ENCODE measurements around the gene GRN.
A peak's percentile ranks its signal among the peaks of the same experiment; 100 is the strongest.

GRN gene

DNA sequence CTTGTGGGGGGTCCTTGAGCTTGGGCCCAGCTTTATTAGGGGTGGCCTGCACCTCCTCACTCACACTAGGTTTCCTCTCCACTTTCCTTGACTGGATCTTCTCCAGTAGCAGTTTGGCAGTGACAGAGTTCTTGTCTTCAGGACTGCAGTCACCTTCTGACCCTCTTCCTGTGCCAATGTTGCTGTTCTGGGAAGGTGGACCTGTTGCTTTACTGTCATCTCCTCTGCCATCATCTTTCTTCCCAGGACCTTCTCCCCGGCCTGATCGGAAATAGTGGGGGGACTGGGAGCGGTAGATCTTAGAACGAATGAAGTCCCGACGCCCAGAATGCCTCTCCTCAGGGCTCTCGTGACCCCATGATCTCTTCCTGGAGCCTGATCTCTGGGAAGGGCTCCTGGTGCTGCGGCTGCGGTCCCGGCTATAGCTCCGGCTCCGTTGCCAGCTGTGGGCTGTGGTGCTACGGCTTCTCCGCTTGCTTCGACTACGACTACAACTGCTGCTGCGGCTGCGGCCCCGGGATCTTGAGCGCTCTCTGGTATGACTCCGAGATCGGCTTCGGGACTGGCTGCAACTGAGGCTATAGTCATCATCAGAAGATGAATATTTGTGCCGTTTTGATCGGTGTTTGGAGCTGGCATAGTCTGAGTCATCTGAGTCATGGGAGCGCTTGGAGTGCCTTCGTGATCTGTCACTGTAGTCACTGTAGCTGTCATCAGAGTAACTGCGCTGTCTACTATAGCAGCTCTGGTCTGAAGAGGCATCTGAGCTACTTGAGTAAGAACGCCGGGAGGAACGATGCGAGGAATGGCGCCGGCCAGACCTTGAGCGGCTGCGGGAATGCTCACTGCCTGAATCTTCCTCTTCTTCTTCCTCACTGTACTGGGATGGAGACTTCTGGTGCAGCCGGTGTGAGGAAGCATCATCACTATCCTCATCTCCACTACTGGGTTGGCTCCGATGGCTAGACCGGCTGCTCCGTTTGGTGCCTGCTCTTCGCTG lies 53.9 kb downstream of the GRN start:
- H3K9me3 ChIP-seq (ENCODE audit: severe bottlenecking): no peaks in the 10 kb centered on the region
- H3K36me3 ChIP-seq: peaks cover 64% of the 10 kb centered on the region
- no peaks in the 10 kb centered on the region for H3K27me3 ChIP-seq (ENCODE audit: insufficient read depth, low read depth, severe bottlenecking)
- no peak overlapping the region for H3K4me3 ChIP-seq (ENCODE audit: low read depth, low read length)
- no peak for TF ChIP-seq CTCF (IDR thresholded peaks at IDR 0.05; ENCODE audit: low read depth, low read length)
- no peak overlapping the region for H3K27ac ChIP-seq
- DNase-seq: no peak

DNA sequence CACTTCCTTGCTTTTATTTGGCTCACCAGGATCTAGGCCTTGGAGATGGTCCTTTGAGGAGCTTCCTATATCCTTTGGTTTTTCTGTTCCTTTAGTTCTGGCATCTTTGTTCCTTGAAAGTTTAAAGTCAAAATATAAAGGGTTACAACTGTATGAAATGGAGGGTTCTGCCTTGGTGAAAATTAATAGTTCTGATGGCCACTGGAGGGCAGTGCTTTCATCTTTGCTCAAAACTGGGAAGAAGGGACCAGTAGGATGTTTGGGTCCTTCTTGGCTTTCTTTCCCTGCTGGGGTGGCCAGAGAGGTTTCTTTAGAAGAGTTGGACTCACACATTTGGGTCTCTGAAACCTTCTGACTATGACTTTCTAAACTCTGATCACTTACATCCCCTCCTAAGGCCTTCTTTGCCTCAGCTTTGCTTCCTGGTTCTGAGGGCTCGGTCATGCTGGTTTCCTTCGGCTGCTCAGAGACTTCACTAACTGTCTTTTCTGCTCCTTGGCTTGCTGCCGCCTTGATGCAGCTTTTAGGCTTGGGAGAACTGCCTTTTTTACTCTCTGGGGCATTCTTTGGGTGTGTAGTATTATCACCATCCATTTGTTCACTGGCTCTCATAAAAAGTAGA lies 55.2 kb downstream of the GRN start:
- TF ChIP-seq CTCF (IDR thresholded peaks at IDR 0.05; ENCODE audit: low read depth, low read length): peak; percentile 64
- no peaks in the 10 kb centered on the region for H3K9me3 ChIP-seq (ENCODE audit: severe bottlenecking)
- H3K27me3 ChIP-seq (ENCODE audit: insufficient read depth, low read depth, severe bottlenecking): no peaks in the 10 kb centered on the region
- DNase-seq: no peak
- H3K36me3 ChIP-seq: peaks cover 75% of the 10 kb centered on the region
- H3K4me3 ChIP-seq (ENCODE audit: low read depth, low read length): no peak overlapping the region
- H3K27ac ChIP-seq: no peak overlapping the region
